Nucleus accumbens (tissue), 56 donors: ENCODE data around the gene KCNE2.
"Not testable (repeated sequence)": the region's sequence is repeated elsewhere in the genome, so short reads cannot be mapped to it uniquely, and the experiment has no call there.

ENCODE experiments used
- DNase-seq, 56 donors: peaks; one replicate each; lab custom pipeline; 2025; lab: John Stamatoyannopoulos, UW

The KCNE2 gene

GRCh38 chr21:34405686-34406085 is 41.9 kb downstream of the KCNE2 start:
- not testable (repeated sequence) for DNase-seq

DNA sequence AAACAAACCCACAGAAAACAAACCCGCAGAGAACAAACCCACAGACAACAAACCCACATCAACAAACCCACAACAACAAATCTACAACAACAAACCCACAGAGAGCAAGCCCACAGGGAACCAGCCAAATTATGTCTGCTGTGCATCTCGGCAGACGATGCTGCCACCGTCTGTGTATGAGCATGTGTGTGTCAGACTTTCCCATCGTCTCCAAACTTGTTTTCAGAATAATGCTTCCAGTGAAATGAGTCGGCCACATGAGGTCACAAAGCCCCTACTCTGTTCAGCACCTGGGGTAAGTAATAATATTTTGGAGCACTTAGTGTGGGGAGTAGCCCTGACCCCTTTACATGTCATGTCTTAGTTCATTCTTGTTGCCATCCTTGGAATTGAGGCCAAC is 42.3 kb downstream of the KCNE2 start:
- DNase-seq: not testable (repeated sequence)

DNA sequence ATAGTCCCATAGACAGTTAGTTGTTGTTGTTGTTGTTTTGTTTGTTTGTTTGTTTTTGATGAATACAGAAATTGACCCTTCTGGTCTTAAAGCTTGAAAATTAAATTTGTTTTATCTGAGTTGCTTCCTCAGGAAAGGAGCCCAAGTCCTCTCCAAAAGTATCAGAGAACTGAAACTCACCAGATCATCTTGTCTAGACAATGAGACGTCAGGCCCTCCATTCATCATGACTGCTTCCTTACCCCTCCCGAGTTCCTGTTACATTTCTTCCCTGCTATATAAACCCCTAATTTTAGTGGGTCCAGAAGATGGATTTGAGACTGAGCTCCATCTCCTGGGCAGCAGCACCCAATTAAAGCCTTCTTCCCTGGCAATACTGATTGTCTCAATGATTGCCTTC is 42.9 kb downstream of the KCNE2 start:
- not testable (repeated sequence) for DNase-seq

DNA sequence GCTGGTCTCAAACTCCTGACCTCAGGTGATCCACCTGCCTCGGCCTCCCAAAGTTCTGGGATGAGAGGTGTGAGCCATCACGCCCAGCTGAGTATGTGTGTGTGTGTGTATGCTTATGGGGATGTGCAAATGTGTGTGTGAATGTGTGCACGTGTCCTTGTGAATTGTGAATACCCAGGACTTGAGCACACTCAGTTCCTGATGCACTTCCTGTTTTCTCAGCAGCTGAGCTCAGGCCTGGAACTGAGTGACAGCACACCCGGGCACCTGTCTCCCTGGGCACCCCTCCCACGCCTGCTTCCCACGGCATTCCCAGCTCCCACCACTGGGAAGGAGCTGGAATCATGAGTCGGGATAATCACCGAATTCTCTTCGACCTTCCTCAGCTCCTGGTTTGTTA is 43.5 kb downstream of the KCNE2 start:
- DNase-seq: not testable (repeated sequence)

GRCh38 chr21:34417448-34418077 is 53.8 kb downstream of the KCNE2 start:
- not testable (repeated sequence) for DNase-seq
